Trophoblast cell (in vitro differentiated cells and primary cell): Measurements from ENCODE around the gene KMT5B.

Source experiments
- DNase-seq, 2 donors: peaks; one replicate each; pipeline ENCODE4 v3.0.0-alpha.2; 2016
- H2AFZ ChIP-seq: 2 replicates; pipeline ENCODE4 v1.6.1; 2013; ENCODE audit warnings: low read length, moderate library complexity, mild to moderate bottlenecking; ENCODE audit not compliant: insufficient read depth, poor library complexity
- H2AK5ac ChIP-seq: 2 replicates; pipeline ENCODE4 v1.6.1; 2013; ENCODE audit warnings: mild to moderate bottlenecking, low read length
- H2BK120ac ChIP-seq: 2 replicates; pipeline ENCODE4 v1.6.1; 2013; ENCODE audit warnings: low read length, mild to moderate bottlenecking, moderate library complexity; ENCODE audit not compliant: insufficient read depth, poor library complexity
- H2BK12ac ChIP-seq: 2 replicates; pipeline ENCODE4 v1.6.1; 2013; ENCODE audit warnings: mild to moderate bottlenecking, low read length, moderate library complexity
- H2BK5ac ChIP-seq: 2 replicates; pipeline ENCODE4 v1.6.1; 2013; ENCODE audit warnings: low read length, low read depth, moderate library complexity, mild to moderate bottlenecking; ENCODE audit not compliant: poor library complexity
- H3K14ac ChIP-seq: 2 replicates; pipeline ENCODE4 v1.6.1; 2013; ENCODE audit warnings: mild to moderate bottlenecking, low read length
- H3K18ac ChIP-seq: 2 replicates; pipeline ENCODE4 v1.6.1; 2013; ENCODE audit warnings: mild to moderate bottlenecking, low read length
- H3K23ac ChIP-seq: 2 replicates; pipeline ENCODE4 v1.6.1; 2013; ENCODE audit warnings: low read length
- H3K27ac ChIP-seq: 2 replicates; pipeline ENCODE4 v1.5.1; 2013; ENCODE audit warnings: low read depth, mild to moderate bottlenecking, inconsistent platforms, low read length, moderate library complexity
- H3K27me3 ChIP-seq: 2 replicates; pipeline ENCODE4 v1.6.1; 2013; ENCODE audit warnings: inconsistent platforms, mild to moderate bottlenecking, low read length, moderate library complexity; ENCODE audit not compliant: insufficient read depth
- H3K36me3 ChIP-seq, 2 experiments: 1 replicate in 1 of 2; 2 replicates in 1 of 2; pipeline ENCODE4 v1.6.1; 2013; ENCODE audit warnings: low read length in 2 of 2, mild to moderate bottlenecking in 2 of 2, moderate library complexity in 1 of 2; ENCODE audit not compliant: insufficient read depth in 2 of 2, control insufficient read depth in 1 of 2
- H3K4ac ChIP-seq: 2 replicates; pipeline ENCODE4 v1.6.1; 2013; ENCODE audit warnings: low read depth, mild to moderate bottlenecking, low read length, moderate library complexity
- H3K4me1 ChIP-seq, 2 experiments: 1 replicate in 1 of 2; 2 replicates in 1 of 2; pipeline ENCODE4 v1.6.1; 2013; ENCODE audit warnings: low read length in 2 of 2, mild to moderate bottlenecking in 2 of 2, moderate library complexity in 1 of 2; ENCODE audit not compliant: insufficient read depth in 2 of 2, control insufficient read depth in 1 of 2
- H3K4me2 ChIP-seq: 2 replicates; pipeline ENCODE4 v1.6.1; 2013; ENCODE audit warnings: inconsistent platforms, mild to moderate bottlenecking, low read length, moderate library complexity
- H3K4me3 ChIP-seq: 2 replicates; pipeline ENCODE4 v1.5.1; 2013; ENCODE audit warnings: mild to moderate bottlenecking, low read depth, low read length, inconsistent platforms
- H3K79me1 ChIP-seq: one replicate; pipeline ENCODE4 v1.6.1; 2013; ENCODE audit warnings: low read length
- H3K79me2 ChIP-seq: 2 replicates; pipeline ENCODE4 v1.6.1; 2013; ENCODE audit warnings: low read length, mild to moderate bottlenecking; ENCODE audit not compliant: control insufficient read depth, insufficient read depth, poor library complexity
- H3K9ac ChIP-seq: 2 replicates; pipeline ENCODE4 v1.6.1; 2013; ENCODE audit warnings: mild to moderate bottlenecking, low read length
- H3K9me3 ChIP-seq: 2 replicates; pipeline ENCODE4 v1.6.1; 2013; ENCODE audit warnings: low read depth, mild to moderate bottlenecking, control low read depth, inconsistent platforms, low read length; ENCODE audit not compliant: insufficient read depth
- H4K12ac ChIP-seq: 2 replicates; pipeline ENCODE4 v1.6.1; 2013; ENCODE audit warnings: low read depth, mild to moderate bottlenecking, low read length, moderate library complexity
- H4K8ac ChIP-seq: 2 replicates; pipeline ENCODE4 v1.6.1; 2013; ENCODE audit warnings: low read depth, mild to moderate bottlenecking, low read length, moderate library complexity
- H4K91ac ChIP-seq: one replicate; pipeline ENCODE4 v1.6.1; 2013; ENCODE audit warnings: low read depth, mild to moderate bottlenecking, low read length, moderate library complexity
- WGBS: extraction: QIAGEN DNeasy Blood & Tissue Kit; methylation state at CpG from one replicate; pipeline ENCODE4 v1.1.7; 2013; ENCODE audit warnings: missing lambda C conversion rate; ENCODE audit not compliant: insufficient read length, insufficient coverage; ENCODE audit errors: extremely low coverage; 5-methylcytosine and 5-hydroxymethylcytosine counted together

Gene KMT5B

DNA sequence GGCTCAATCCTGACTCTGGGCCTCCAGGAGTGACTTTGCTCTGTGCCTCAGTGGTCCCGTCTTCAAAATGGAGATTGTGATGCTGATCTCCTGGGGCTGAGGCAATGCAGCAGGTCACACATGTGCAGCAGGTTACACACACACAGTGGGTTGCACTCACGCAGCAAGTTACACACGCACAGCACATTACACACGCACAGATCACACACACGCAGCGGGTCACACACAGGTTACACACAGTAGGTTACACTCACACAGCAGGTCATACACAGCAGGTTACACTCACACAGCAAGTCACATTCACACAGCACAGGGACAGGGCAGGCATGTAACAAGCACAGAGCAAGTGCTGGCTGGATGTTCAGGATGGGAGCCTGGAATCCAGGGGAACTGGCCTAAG lies 47.4 kb upstream of the KMT5B start:
- Histone ChIP-seq H4K12ac (no peak overlapping the region), H2AFZ (no peak overlapping the region), H3K4me1 (no peaks in the 10 kb centered on the region), H3K36me3 (peaks cover 27 to 43% of the 10 kb centered on the region in 2 experiments), H3K9ac (no peak overlapping the region), H4K8ac (no peak overlapping the region), H3K14ac (no peak overlapping the region), H3K4me3 (peak overlapping the region; percentile 16), H2BK12ac (no peak overlapping the region), H3K4me2 (no peak overlapping the region), H3K23ac (no peak overlapping the region), H3K27ac (no peak overlapping the region), H3K27me3 (no peaks in the 10 kb centered on the region), H3K4ac (no peak overlapping the region), H4K91ac (no peak overlapping the region), H3K79me2 (no peaks in the 10 kb centered on the region), H2BK5ac (no peak overlapping the region), H3K79me1 (no peaks in the 10 kb centered on the region), H3K18ac (no peak overlapping the region), H3K9me3 (peaks cover 2% of the 10 kb centered on the region), H2AK5ac (no peak overlapping the region), H2BK120ac (no peak overlapping the region)
- no peak for DNase-seq
- WGBS, result no CpG with 5 or more reads among the region's 6 CpGs

DNA sequence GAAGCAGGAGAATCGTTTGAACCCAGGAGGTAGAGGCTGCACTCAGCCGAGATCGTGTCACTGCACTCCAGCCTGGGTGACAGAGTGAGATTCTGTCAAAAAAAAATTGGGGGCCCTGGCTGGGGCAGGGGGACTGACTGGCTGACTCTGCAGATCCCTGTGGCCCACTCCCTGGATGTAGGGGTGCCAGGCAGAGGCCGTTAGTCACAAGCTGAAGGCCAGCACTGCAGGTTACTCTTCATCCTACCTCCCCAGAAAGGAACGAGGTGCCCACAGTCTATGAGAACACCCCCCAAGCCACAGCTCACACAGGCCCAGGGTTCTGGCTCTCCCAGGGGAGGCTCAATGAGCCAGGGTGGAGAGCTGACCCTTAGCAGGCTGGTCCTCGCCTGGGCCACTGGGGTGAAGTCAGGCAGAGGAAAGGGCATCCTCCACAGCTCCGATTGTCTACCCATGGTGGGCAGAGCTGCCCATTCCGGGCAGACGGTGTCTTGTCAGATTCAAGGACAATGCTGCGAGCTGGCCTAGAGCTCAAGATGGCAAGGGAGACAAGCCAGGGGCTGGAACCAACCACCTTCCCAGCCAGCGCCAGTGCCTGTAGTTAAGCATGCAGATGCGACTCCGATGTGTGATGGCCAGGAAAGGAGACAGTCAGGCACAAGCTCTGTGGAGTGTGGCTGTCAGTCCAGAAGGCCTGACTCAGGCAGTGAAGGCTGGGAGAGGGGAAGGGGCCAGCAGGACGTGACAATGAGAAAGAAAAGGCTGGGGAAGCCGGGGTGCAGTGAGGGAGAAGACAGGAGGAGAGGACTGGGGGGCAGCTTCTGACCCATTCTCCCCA lies 46.2 kb upstream of the KMT5B start:
- H3K79me2 ChIP-seq, result no peaks in the 10 kb centered on the region
- H3K23ac ChIP-seq, result no peak overlapping the region
- no peak overlapping the region for H3K18ac ChIP-seq
- no peaks in the 10 kb centered on the region for H3K27me3 ChIP-seq
- no peak overlapping the region for H4K12ac ChIP-seq
- H3K4ac ChIP-seq, result no peak overlapping the region
- no peak overlapping the region for H3K27ac ChIP-seq
- no peak overlapping the region for H2BK120ac ChIP-seq
- peaks cover 25 to 36% of the 10 kb centered on the region in 2 experiments for H3K36me3 ChIP-seq
- peak overlapping the region; percentile 14 for H3K4me3 ChIP-seq
- no peak overlapping the region for H2BK5ac ChIP-seq
- no peak overlapping the region for H4K91ac ChIP-seq
- H4K8ac ChIP-seq, result no peak overlapping the region
- H3K79me1 ChIP-seq, result no peaks in the 10 kb centered on the region
- no CpG with 5 or more reads among the region's 15 CpGs for WGBS
- no peaks in the 10 kb centered on the region for H3K4me1 ChIP-seq
- H3K14ac ChIP-seq, result no peak overlapping the region
- no peak overlapping the region for H2BK12ac ChIP-seq
- no peak for DNase-seq
- H3K4me2 ChIP-seq, result no peak overlapping the region
- no peak overlapping the region for H2AFZ ChIP-seq
- H3K9ac ChIP-seq, result no peak overlapping the region
- H3K9me3 ChIP-seq, result peaks cover 2% of the 10 kb centered on the region
- H2AK5ac ChIP-seq, result no peak overlapping the region

DNA sequence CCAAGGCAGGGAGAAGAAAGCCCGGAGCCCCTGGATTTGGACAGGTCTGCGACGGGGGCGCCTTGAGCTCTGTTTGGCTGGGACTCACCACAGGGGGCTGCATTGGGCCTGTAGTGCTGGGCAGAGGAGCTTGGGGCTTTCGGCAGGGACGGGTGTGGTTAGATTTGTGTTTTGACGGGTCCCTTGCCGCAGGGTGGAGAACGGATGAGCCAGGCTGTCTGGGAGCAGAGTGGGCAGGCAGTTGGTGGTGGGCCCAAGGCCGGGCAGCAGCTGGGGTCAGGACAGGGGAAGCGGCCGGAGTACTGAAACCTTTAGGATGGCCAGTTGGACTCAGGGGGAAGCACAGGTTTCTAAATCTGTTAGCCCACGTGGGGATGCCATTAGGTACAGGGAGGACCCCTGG lies 45.3 kb upstream of the KMT5B start:
- WGBS, result no CpG with 5 or more reads among the region's 13 CpGs
- Histone ChIP-seq H3K4me3 (no peak overlapping the region), H2BK12ac (no peak overlapping the region), H3K27me3 (no peaks in the 10 kb centered on the region), H3K4me2 (no peak overlapping the region), H3K36me3 (peaks cover 17 to 27% of the 10 kb centered on the region in 2 experiments), H3K9ac (no peak overlapping the region), H3K23ac (no peak overlapping the region), H3K4me1 (no peaks in the 10 kb centered on the region), H2AFZ (no peak overlapping the region), H3K79me1 (no peaks in the 10 kb centered on the region), H3K9me3 (peaks cover 5% of the 10 kb centered on the region), H3K18ac (no peak overlapping the region), H4K8ac (no peak overlapping the region), H3K27ac (no peak overlapping the region), H2BK5ac (no peak overlapping the region), H2AK5ac (no peak overlapping the region), H2BK120ac (no peak overlapping the region), H4K91ac (no peak overlapping the region), H3K14ac (no peak overlapping the region), H3K4ac (no peak overlapping the region), H3K79me2 (no peaks in the 10 kb centered on the region), H4K12ac (no peak overlapping the region)
- no peak for DNase-seq

DNA sequence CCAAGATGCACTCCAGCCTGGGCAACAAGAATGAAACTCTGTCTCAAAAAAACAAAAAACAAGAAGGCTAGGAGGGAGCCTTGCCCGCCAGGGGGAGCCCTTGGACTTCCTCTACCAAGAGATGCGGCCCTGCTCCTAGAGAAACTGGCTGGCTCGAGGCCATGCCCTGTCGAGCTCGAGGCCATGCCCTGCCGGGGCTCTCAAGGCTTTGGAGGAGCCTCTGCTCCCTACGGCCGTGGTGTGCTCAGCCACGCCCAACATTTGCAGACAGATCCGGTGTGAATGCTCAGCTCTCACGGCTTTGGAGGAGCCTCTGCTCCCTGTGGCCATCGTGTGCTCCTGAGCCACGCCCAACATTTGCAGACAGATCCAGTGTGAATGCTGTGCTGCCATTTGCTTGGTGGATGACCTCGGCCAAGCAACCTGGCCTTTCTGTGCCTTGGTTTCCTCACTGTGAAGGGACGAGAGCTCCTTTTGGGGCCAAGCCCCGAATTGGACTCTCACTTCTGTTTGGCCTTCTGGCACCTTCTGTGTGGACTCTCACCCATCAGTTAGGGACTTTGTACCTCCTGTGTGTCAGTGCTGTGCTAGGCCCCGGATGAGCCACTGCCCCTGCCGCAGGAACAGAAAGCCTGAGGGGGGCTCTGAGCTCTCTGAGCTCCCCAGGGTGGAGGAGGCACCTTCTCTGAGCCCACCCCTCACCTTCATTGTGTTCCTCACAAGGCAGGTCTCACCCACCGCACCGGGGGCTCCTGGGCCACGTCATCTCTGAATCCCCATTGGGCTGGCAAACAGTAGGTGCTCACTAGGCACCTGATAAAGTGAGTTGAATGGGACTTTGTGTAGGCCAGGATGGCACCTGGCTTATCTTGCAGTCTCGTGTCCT lies 44.6 kb upstream of the KMT5B start:
- H3K23ac ChIP-seq, result no peak overlapping the region
- H3K14ac ChIP-seq, result no peak overlapping the region
- peaks cover 5% of the 10 kb centered on the region for H3K9me3 ChIP-seq
- H2AK5ac ChIP-seq, result no peak overlapping the region
- H3K79me1 ChIP-seq, result no peaks in the 10 kb centered on the region
- no peak overlapping the region for H3K18ac ChIP-seq
- H3K4me1 ChIP-seq, result no peaks in the 10 kb centered on the region
- H4K91ac ChIP-seq, result no peak overlapping the region
- H4K12ac ChIP-seq, result peak overlapping the region; percentile 13
- H3K9ac ChIP-seq, result no peak overlapping the region
- no peak overlapping the region for H2BK120ac ChIP-seq
- peaks cover 16 to 21% of the 10 kb centered on the region in 2 experiments for H3K36me3 ChIP-seq
- no peak overlapping the region for H3K4ac ChIP-seq
- no peak overlapping the region for H3K4me2 ChIP-seq
- H2BK12ac ChIP-seq, result no peak overlapping the region
- H3K4me3 ChIP-seq, result no peak overlapping the region
- H4K8ac ChIP-seq, result no peak overlapping the region
- peak; percentile 92 to 95 for DNase-seq
- no peaks in the 10 kb centered on the region for H3K27me3 ChIP-seq
- no CpG with 5 or more reads among the region's 22 CpGs for WGBS
- no peak overlapping the region for H3K27ac ChIP-seq
- H2AFZ ChIP-seq, result peak overlapping the region; percentile 62
- H2BK5ac ChIP-seq, result no peak overlapping the region
- H3K79me2 ChIP-seq, result no peaks in the 10 kb centered on the region
